IMR-90 (cell line): ENCODE measurements around the gene ARAP2. TPM values are rescaled to one million over a fixed set of nuclear protein-coding genes. Genes with fewer than 3 reads are reported as not detected.

Experiments used
- ATAC-seq: fragments of 200-7000 bp; cut with Tn5 transposase; 2 replicates; pipeline ENCODE4 v1.9.1; 2020; ENCODE audit warnings: low read depth, mild to moderate bottlenecking, moderate library complexity
- BruUV-seq: library from RNA; stranded (reverse); fragments of 400-500 nt; replicated peaks from 2 replicates; lab custom pipeline; 2021; lab: Mats Ljungman, UMichigan
- CTCF ChIA-PET: fragments of 300-600 bp; formaldehyde crosslinking; extraction: SDS; loops from one replicate; lab custom pipeline; 2021; ENCODE audit warnings: antibody characterized with exemption; lab: Yijun Ruan, JAX
- POLR2A ChIA-PET: fragments of 300-600 bp; sonication (Branson Sonifier 250); formaldehyde crosslinking; loops from one replicate; lab custom pipeline; 2022; ENCODE audit warnings: antibody characterized with exemption; ENCODE audit not compliant: unreplicated experiment; lab: Charles Lee
- DNase-seq: peaks from one replicate; pipeline ENCODE4 v3.0.0; 2013
- H2AFZ ChIP-seq: replicated peaks from 2 replicates; pipeline ENCODE3; 2013; ENCODE audit warnings: low read length, mild to moderate bottlenecking; ENCODE audit not compliant: poor library complexity
- H2AK5ac ChIP-seq: 2 replicates; pipeline ENCODE4 v1.6.1; 2013; ENCODE audit warnings: low read depth, low read length, inconsistent platforms
- H2AK9ac ChIP-seq: replicated peaks from 2 replicates; pipeline ENCODE3; 2013; ENCODE audit warnings: mild to moderate bottlenecking, low read depth, low read length, moderate library complexity; ENCODE audit not compliant: poor library complexity
- H2BK120ac ChIP-seq: 2 replicates; pipeline ENCODE4 v1.6.1; 2013; ENCODE audit warnings: low read depth, low read length, inconsistent platforms
- H2BK15ac ChIP-seq: 3 replicates; pipeline ENCODE4 v1.6.1; 2013; ENCODE audit warnings: low read depth, low read length, inconsistent platforms
- H2BK20ac ChIP-seq: 2 replicates; pipeline ENCODE4 v1.6.1; 2013; ENCODE audit warnings: low read depth, mild to moderate bottlenecking, inconsistent platforms, low read length, moderate library complexity
- H2BK5ac ChIP-seq: 2 replicates; pipeline ENCODE4 v1.6.1; 2013; ENCODE audit warnings: mild to moderate bottlenecking, low read depth, low read length, inconsistent platforms; ENCODE audit not compliant: poor library complexity, severe bottlenecking
- H3K14ac ChIP-seq: replicated peaks from 2 replicates; pipeline ENCODE4 v1.6.1; 2013; ENCODE audit warnings: low read depth, low read length, inconsistent platforms
- H3K18ac ChIP-seq: 2 replicates; pipeline ENCODE4 v1.6.1; 2013; ENCODE audit warnings: low read depth, low read length, control low read depth
- H3K23ac ChIP-seq: 2 replicates; pipeline ENCODE4 v1.6.1; 2013; ENCODE audit warnings: low read depth, low read length, inconsistent platforms
- H3K27ac ChIP-seq: 2 replicates; pipeline ENCODE4 v1.5.1; 2013; ENCODE audit warnings: mild to moderate bottlenecking, control low read depth, low read length; ENCODE audit not compliant: insufficient read depth
- H3K27me3 ChIP-seq: 2 replicates; pipeline ENCODE4 v1.6.1; 2013; ENCODE audit warnings: low read length; ENCODE audit not compliant: control insufficient read depth, insufficient read depth
- H3K36me3 ChIP-seq: 2 replicates; pipeline ENCODE4 v1.6.1; 2013; ENCODE audit warnings: low read length, mixed read lengths; ENCODE audit not compliant: control insufficient read depth, insufficient read depth
- H3K4ac ChIP-seq: 2 replicates; pipeline ENCODE4 v1.6.1; 2013; ENCODE audit warnings: low read depth, low read length, inconsistent platforms
- H3K4me1 ChIP-seq: 2 replicates; pipeline ENCODE4 v1.6.1; 2013; ENCODE audit warnings: low read length, mixed read lengths; ENCODE audit not compliant: control insufficient read depth, insufficient read depth
- H3K4me2 ChIP-seq: 2 replicates; pipeline ENCODE4 v1.6.1; 2013; ENCODE audit warnings: low read depth, mild to moderate bottlenecking, control low read depth, low read length, moderate library complexity
- H3K4me3 ChIP-seq: 2 replicates; pipeline ENCODE4 v1.5.1; 2013; ENCODE audit warnings: low read depth, mild to moderate bottlenecking, control low read depth, low read length, moderate library complexity; ENCODE audit not compliant: insufficient read depth
- H3K56ac ChIP-seq: 2 replicates; pipeline ENCODE4 v1.6.1; 2013; ENCODE audit warnings: low read length, inconsistent platforms; ENCODE audit not compliant: insufficient read depth; ENCODE audit errors: extremely low read depth
- H3K79me1 ChIP-seq, 2 experiments: 2 replicates each; pipeline ENCODE4 v1.6.1; 2013; ENCODE audit warnings: low read length in 2 of 2, inconsistent platforms in 1 of 2, low read depth in 1 of 2
- H3K9ac ChIP-seq: 2 replicates; pipeline ENCODE4 v1.6.1; 2013; ENCODE audit warnings: low read depth, low read length, control low read depth
- H3K9me1 ChIP-seq: 2 replicates; pipeline ENCODE4 v1.6.1; 2013; ENCODE audit warnings: low read length, inconsistent platforms; ENCODE audit not compliant: insufficient read depth
- H3K9me3 ChIP-seq: 2 replicates; pipeline ENCODE4 v1.6.1; 2013; ENCODE audit warnings: low read length; ENCODE audit not compliant: control insufficient read depth, insufficient read depth
- H4K20me1 ChIP-seq: 2 replicates; pipeline ENCODE4 v1.6.1; 2013; ENCODE audit warnings: low read length, inconsistent platforms; ENCODE audit not compliant: insufficient read depth
- H4K5ac ChIP-seq: 2 replicates; pipeline ENCODE4 v1.6.1; 2013; ENCODE audit warnings: mild to moderate bottlenecking, low read depth, low read length, control low read depth
- H4K8ac ChIP-seq, 2 experiments: 2 replicates each; pipeline ENCODE4 v1.6.1; 2013; ENCODE audit warnings: low read depth in 2 of 2, low read length in 2 of 2, control low read depth in 1 of 2, inconsistent platforms in 1 of 2
- H4K91ac ChIP-seq: 2 replicates; pipeline ENCODE4 v1.6.1; 2013; ENCODE audit warnings: low read depth, low read length, inconsistent platforms; ENCODE audit not compliant: insufficient read depth
- BHLHE40 ChIP-seq: fragments of 150-350 bp; IDR thresholded peaks from 2 replicates; pipeline ENCODE4 v1.6.1; 2016; ENCODE audit warnings: mild to moderate bottlenecking, low read depth, low read length
- CEBPB ChIP-seq: IDR thresholded peaks from 2 replicates; pipeline ENCODE4 v1.6.1; 2012; ENCODE audit warnings: low read depth, low read length, improper control_type of control experiment
- CHD1 ChIP-seq: IDR thresholded peaks from 2 replicates; pipeline ENCODE4 v1.6.1; 2012; ENCODE audit warnings: low read depth, low read length, improper control_type of control experiment
- CTCF ChIP-seq: conservative IDR thresholded peaks from 2 replicates; pipeline ENCODE4 v1.5.1; 2012; ENCODE audit warnings: mild to moderate bottlenecking, low read depth, low read length, improper control_type of control experiment
- ELK1 ChIP-seq: fragments of 150-350 bp; IDR thresholded peaks from 2 replicates; pipeline ENCODE4 v1.6.1; 2016; ENCODE audit warnings: low read depth, mild to moderate bottlenecking, low read length, moderate library complexity, borderline replicate concordance
- FOS ChIP-seq: fragments of 150-350 bp; IDR thresholded peaks from 2 replicates; pipeline ENCODE4 v1.6.1; 2016; ENCODE audit warnings: low read depth, low read length
- MAFK ChIP-seq: IDR thresholded peaks from 2 replicates; pipeline ENCODE4 v1.6.1; 2012; ENCODE audit warnings: low read depth, low read length, improper control_type of control experiment
- MAZ ChIP-seq: IDR thresholded peaks from 2 replicates; pipeline ENCODE4 v1.6.1; 2012; ENCODE audit warnings: low read depth, mild to moderate bottlenecking, low read length, improper control_type of control experiment, moderate library complexity, borderline replicate concordance
- MXI1 ChIP-seq: IDR thresholded peaks from 2 replicates; pipeline ENCODE4 v1.6.1; 2012; ENCODE audit warnings: low read depth, mild to moderate bottlenecking, low read length, moderate library complexity, borderline replicate concordance
- NFE2L2 ChIP-seq: fragments of 150-350 bp; IDR thresholded peaks from 2 replicates; pipeline ENCODE4 v1.6.1; 2016; ENCODE audit warnings: low read depth, mild to moderate bottlenecking, low read length
- POLR2A ChIP-seq: IDR thresholded peaks from 2 replicates; pipeline ENCODE4 v1.6.1; 2012; ENCODE audit warnings: mild to moderate bottlenecking, low read depth, low read length
- RAD21 ChIP-seq: IDR thresholded peaks from 2 replicates; pipeline ENCODE4 v1.6.1; 2012; ENCODE audit warnings: low read length, improper control_type of control experiment
- RCOR1 ChIP-seq: IDR thresholded peaks from 2 replicates; pipeline ENCODE4 v1.6.1; 2012; ENCODE audit warnings: mild to moderate bottlenecking, low read length, improper control_type of control experiment; ENCODE audit not compliant: insufficient replicate concordance
- RFX5 ChIP-seq: IDR thresholded peaks from 2 replicates; pipeline ENCODE4 v1.8.0; 2012; ENCODE audit warnings: low read depth, mild to moderate bottlenecking, low read length, moderate library complexity
- SMC3 ChIP-seq: fragments of 150-350 bp; IDR thresholded peaks from 2 replicates; pipeline ENCODE4 v1.6.1; 2016; ENCODE audit warnings: low read depth, mild to moderate bottlenecking, antibody characterized with exemption, low read length, moderate library complexity
- USF2 ChIP-seq: fragments of 150-350 bp; IDR thresholded peaks from 2 replicates; pipeline ENCODE4 v1.6.1; 2017; ENCODE audit warnings: mild to moderate bottlenecking, antibody characterized with exemption, low read length, low read depth
- dilution Hi-C: fragments of 300-500 bp; cut with HindIII; formaldehyde crosslinking; loops from one replicate; pipeline ENCODE4 v1.14.3; 2018; ENCODE audit warnings: low sequenced_read_pairs; ENCODE audit not compliant: unreplicated experiment
- in situ Hi-C: fragments of 300-500 bp; cut with MboI; formaldehyde crosslinking; loops from 3 replicates; pipeline ENCODE4 v1.14.3; 2019; ENCODE audit warnings: low sequenced_read_pairs, inconsistent platforms, mixed read lengths
- intact Hi-C: fragments of 100-400 bp; cut with micrococcal nuclease; formaldehyde crosslinking; loops from 2 replicates; pipeline ENCODE4 v1.10.0; 2022
- polyA plus RNA-seq, 3 experiments: library from polyadenylated mRNA; depleted of rRNA; stranded (reverse); fragments of >200 nt; gene quantifications; 2 replicates each; pipeline ENCODE4 v1.2.3, GENCODE V29; 2012; ENCODE audit warnings: low replicate concordance in 1 of 3
- total RNA-seq: library from RNA; depleted of rRNA; stranded (reverse); fragments of >200 nt; gene quantifications from 2 replicates; pipeline ENCODE4 v1.2.3, GENCODE V29; 2012

Gene ARAP2
- total and polyA plus RNA-seq, 2 of the 4 experiments (the other 2 are of a cell fraction): 0.32 to 1.8 TPM

GRCh38 chr4:36029951-36030350, 214.4 kb downstream of the ARAP2 start:
- no peak overlapping the region for H2BK120ac ChIP-seq
- H3K27me3 ChIP-seq: no peaks in the 10 kb centered on the region
- no peak overlapping the region for H2BK15ac ChIP-seq
- peaks cover 2% of the 10 kb centered on the region; the same call in 1 of the 2 replicates for H3K9me3 ChIP-seq
- no peaks in the 10 kb centered on the region for H3K36me3 ChIP-seq
- ChIA-PET POLR2A (no interaction called here), CTCF (no interaction called here)
- H3K79me1 ChIP-seq: no peaks in the 10 kb centered on the region
- H3K18ac ChIP-seq: no peak overlapping the region
- H3K4ac ChIP-seq: no peak overlapping the region
- H3K4me1 ChIP-seq: no peaks in the 10 kb centered on the region
- no peak overlapping the region for H3K14ac ChIP-seq
- H4K8ac ChIP-seq: no peak overlapping the region
- in situ Hi-C loops: no loop called here
- no peaks in the 10 kb centered on the region for H3K9me1 ChIP-seq
- H3K27ac ChIP-seq: no peak overlapping the region
- H3K56ac ChIP-seq: no peak overlapping the region
- TF ChIP-seq RAD21: no peak
- TF ChIP-seq MXI1: no peak
- no peak for TF ChIP-seq POLR2A
- TF ChIP-seq RFX5: no peak
- TF ChIP-seq ELK1: no peak
- TF ChIP-seq MAZ: no peak
- TF ChIP-seq FOS: no peak
- no peak for TF ChIP-seq MAFK
- TF ChIP-seq RCOR1: no peak
- TF ChIP-seq USF2: no peak
- TF ChIP-seq NFE2L2: no peak
- no peak for TF ChIP-seq SMC3
- no peak for TF ChIP-seq BHLHE40
- TF ChIP-seq CTCF: no peak
- TF ChIP-seq CHD1: no peak
- TF ChIP-seq CEBPB: no peak
- no peaks in the 10 kb centered on the region for H4K20me1 ChIP-seq
- dilution Hi-C loops: no loop called here
- no peak overlapping the region for H2BK5ac ChIP-seq
- H2AK5ac ChIP-seq: no peak overlapping the region
- no peak overlapping the region for H3K9ac ChIP-seq
- no peak overlapping the region for H3K23ac ChIP-seq
- BruUV-seq: no TSS peak
- H2BK20ac ChIP-seq: no peak overlapping the region
- no peak overlapping the region for H4K5ac ChIP-seq
- ATAC-seq (no peak), DNase-seq (no peak)
- intact Hi-C loops: no loop called here
- no peak overlapping the region for H3K4me2 ChIP-seq
- H4K91ac ChIP-seq: no peak overlapping the region
- no peak overlapping the region for H2AK9ac ChIP-seq
- no peak overlapping the region for H3K4me3 ChIP-seq
- no peak overlapping the region for H2AFZ ChIP-seq
